ENCODE measurements around the gene PSMD14.

PSMD14 gene

DNA sequence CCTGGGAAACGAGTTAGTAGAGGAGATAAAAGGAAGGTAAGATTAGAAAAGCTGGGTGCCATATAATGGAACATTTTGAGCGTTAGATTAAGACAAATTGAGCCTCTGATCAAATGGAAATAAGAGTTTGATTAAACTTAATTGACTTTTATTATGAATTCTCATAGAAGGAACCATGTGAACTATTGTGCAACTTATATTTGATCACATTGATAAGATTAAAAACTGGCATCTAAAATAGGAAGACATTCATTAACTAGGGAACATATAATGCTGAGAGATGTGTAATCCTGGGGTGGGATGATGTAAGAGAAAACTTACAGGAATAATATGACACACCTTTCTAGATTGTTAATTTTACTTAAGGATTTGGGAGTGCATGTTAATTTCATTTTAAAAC lies 130.4 kb downstream of the PSMD14 start:
- H3K4me1 ChIP-seq (ENCODE audit: control extremely low read depth in 1 of 4, control insufficient read depth in 4 of 4, insufficient read depth in 4 of 4, low read length in 3 of 4): peaks cover 0 to 8% (median 0%) of the 10 kb centered on the region in 4 experiments
- H3K27me3 ChIP-seq (replicated peaks in 2 of 5; ENCODE audit: control insufficient read depth in 4 of 5, insufficient read depth in 5 of 5, low read length in 4 of 5): no peaks in the 10 kb centered on the region
- H3K9me3 ChIP-seq (ENCODE audit: control extremely low read depth in 1 of 5, control insufficient read depth in 4 of 5, insufficient read depth in 2 of 5, low read depth in 1 of 5, low read length in 4 of 5): peaks cover 0 to 4% (median 0%) of the 10 kb centered on the region in 5 experiments
- CTCF ChIA-PET: no interaction called here
- no peaks in the 10 kb centered on the region for H3K36me3 ChIP-seq (ENCODE audit: control insufficient read depth in 4 of 4, insufficient read depth in 4 of 4, low read length in 3 of 4)
- H3K4me3 ChIP-seq (ENCODE audit: control insufficient read depth in 1 of 7, extremely low read depth in 1 of 7, insufficient read depth in 4 of 7, low read depth in 2 of 7, low read length in 6 of 7): no peak overlapping the region
- 96% methylated on average over 2 of the region's 2 CpGs for WGBS (ENCODE audit: insufficient coverage)
- POLR2A ChIA-PET: no interaction called here
- H3K27ac ChIP-seq (ENCODE audit: insufficient read depth in 1 of 2, low read depth in 1 of 2, low read length in 2 of 2, poor library complexity in 1 of 2, severe bottlenecking in 2 of 2): no peak overlapping the region
- DNase-seq: no peak

DNA sequence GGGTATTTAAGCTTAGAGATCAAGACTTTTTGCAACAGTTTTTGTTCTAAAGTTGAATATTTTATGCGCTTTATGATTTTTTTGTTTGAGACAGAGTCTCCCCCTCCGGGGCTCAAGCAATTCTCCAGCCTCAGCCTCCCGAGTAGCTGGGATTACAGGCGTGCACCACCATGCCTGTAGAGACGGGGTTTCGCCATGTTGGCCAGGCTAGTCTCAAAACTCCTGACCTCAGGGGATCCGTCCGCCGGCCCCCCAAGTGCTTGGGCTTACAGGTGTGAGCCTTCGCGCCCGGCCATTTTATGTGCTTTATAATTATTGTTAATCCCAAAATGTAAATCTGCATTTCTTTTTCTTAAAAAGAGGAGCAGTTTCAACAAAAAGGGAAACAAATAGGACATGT lies 136.9 kb downstream of the PSMD14 start:
- 100% methylated on average over 6 of the region's 12 CpGs for WGBS (ENCODE audit: insufficient coverage)

DNA sequence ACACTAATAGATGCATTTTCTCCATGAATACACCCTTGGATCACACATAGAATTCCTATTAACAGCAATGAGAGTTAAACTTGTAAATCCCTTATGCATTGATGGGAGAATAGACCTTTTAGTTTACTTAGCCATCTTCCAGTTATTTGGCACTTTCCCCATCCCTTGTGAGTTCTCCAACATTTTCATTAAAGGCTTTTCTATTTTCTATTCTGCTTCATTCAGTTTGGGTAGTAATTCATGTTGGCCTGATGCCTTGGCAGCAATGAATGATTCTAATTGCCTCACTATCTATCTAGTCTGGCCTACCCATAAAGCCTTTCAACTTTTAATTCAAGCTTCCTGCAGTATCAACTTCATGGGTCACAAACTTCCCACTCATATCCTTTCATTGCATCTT lies 140.2 kb downstream of the PSMD14 start:
- ChIA-PET CTCF (no interaction called here), POLR2A (no interaction called here)
- H3K4me3 ChIP-seq (ENCODE audit: control insufficient read depth in 1 of 7, extremely low read depth in 1 of 7, insufficient read depth in 4 of 7, low read depth in 2 of 7, low read length in 6 of 7): no peak overlapping the region
- no peak for DNase-seq
- no peak overlapping the region for H3K27ac ChIP-seq (ENCODE audit: insufficient read depth in 1 of 2, low read depth in 1 of 2, low read length in 2 of 2, poor library complexity in 1 of 2, severe bottlenecking in 2 of 2)
- no peaks in the 10 kb centered on the region for H3K4me1 ChIP-seq (ENCODE audit: control extremely low read depth in 1 of 4, control insufficient read depth in 4 of 4, insufficient read depth in 4 of 4, low read length in 3 of 4)
- no peaks in the 10 kb centered on the region for H3K9me3 ChIP-seq (ENCODE audit: control extremely low read depth in 1 of 5, control insufficient read depth in 4 of 5, insufficient read depth in 2 of 5, low read depth in 1 of 5, low read length in 4 of 5)
- no peaks in the 10 kb centered on the region for H3K36me3 ChIP-seq (ENCODE audit: control insufficient read depth in 4 of 4, insufficient read depth in 4 of 4, low read length in 3 of 4)
- H3K27me3 ChIP-seq (replicated peaks in 2 of 5; ENCODE audit: control insufficient read depth in 4 of 5, insufficient read depth in 5 of 5, low read length in 4 of 5): no peaks in the 10 kb centered on the region

More for the DNA sequence above, 136.9 kb downstream of the PSMD14 start:
- DNase-seq: no peak
- no peaks in the 10 kb centered on the region for H3K4me1 ChIP-seq (ENCODE audit: control extremely low read depth in 1 of 4, control insufficient read depth in 4 of 4, insufficient read depth in 4 of 4, low read length in 3 of 4)
- H3K36me3 ChIP-seq (ENCODE audit: control insufficient read depth in 4 of 4, insufficient read depth in 4 of 4, low read length in 3 of 4): no peaks in the 10 kb centered on the region
- H3K4me3 ChIP-seq (ENCODE audit: control insufficient read depth in 1 of 7, extremely low read depth in 1 of 7, insufficient read depth in 4 of 7, low read depth in 2 of 7, low read length in 6 of 7): no peak overlapping the region
- no peak overlapping the region for H3K27ac ChIP-seq (ENCODE audit: insufficient read depth in 1 of 2, low read depth in 1 of 2, low read length in 2 of 2, poor library complexity in 1 of 2, severe bottlenecking in 2 of 2)
- ChIA-PET POLR2A (interaction anchor here (0.6 kb wide), 1 partner anchor 231 kb away, joined by 3 read pairs; no protein-coding TSS in a partner anchor), CTCF (no interaction called here)
- H3K27me3 ChIP-seq (replicated peaks in 2 of 5; ENCODE audit: control insufficient read depth in 4 of 5, insufficient read depth in 5 of 5, low read length in 4 of 5): no peaks in the 10 kb centered on the region
- H3K9me3 ChIP-seq (ENCODE audit: control extremely low read depth in 1 of 5, control insufficient read depth in 4 of 5, insufficient read depth in 2 of 5, low read depth in 1 of 5, low read length in 4 of 5): no peaks in the 10 kb centered on the region
